ENCODE data around the gene CD1B.
"Not testable (repeated sequence)": the region's sequence is repeated elsewhere in the genome, so short reads cannot be mapped to it uniquely, and the experiment has no call there.

CD1B gene

DNA sequence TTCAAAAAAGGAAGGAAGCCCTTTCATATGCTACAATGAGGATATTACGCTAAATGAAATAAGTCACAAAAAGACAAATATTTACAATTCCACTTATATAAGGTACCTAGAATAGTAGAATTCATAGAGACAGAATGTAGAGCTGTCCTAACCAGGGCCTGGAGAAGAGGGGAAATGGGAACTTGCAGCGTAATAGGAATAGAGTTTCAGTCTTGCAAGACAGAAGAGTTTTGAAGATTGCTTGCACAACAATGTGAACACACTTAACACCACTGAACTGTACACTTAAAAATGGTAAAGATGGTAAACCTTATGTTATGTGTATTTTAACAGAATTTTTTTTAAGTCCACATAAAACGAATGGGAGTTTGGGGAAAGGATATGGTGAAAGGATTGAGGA is 2.9 kb downstream of the CD1B start:
- DNase-seq (ENCODE audit: low spot score) = no peak

DNA sequence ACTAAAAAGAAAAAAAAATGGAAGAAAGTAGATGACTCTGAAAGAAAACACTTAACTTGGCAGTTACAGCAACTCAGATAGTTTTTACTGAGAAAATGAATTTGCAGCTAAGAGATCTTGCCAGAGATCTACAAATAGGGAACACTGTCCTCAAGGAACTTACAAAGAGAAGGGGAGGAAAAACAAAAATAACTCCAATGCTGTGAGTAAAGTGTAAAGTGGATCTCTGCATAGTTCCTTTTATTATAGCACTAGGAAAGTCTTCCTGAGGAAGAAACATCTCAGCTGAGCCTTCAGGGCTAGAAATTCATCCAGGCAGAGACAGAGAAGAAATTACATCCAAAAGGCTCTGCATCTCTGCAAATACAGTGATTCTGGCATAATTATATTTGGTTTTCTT is 3.9 kb downstream of the CD1B start:
- no peak for DNase-seq (ENCODE audit: low spot score)

DNA sequence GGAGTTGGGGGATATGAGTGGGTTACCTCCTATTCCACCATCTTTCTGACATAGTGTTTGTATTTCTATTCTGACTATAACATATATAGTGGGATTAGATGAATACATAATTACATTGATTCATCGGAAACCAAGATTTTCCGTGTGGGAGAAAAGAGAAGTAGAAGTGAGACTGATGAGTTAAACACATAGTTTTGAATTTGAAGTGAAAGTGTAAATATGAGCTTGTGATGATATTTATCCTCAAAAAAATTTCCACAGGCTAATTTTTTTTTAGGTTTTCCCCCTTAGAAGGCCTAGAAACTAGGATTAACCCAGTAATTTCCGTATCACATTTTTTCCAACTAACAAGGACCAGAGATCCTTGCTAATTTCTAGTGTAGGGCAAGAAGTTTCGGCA is 6.9 kb downstream of the CD1B start:
- DNase-seq (ENCODE audit: low spot score) = no peak

DNA sequence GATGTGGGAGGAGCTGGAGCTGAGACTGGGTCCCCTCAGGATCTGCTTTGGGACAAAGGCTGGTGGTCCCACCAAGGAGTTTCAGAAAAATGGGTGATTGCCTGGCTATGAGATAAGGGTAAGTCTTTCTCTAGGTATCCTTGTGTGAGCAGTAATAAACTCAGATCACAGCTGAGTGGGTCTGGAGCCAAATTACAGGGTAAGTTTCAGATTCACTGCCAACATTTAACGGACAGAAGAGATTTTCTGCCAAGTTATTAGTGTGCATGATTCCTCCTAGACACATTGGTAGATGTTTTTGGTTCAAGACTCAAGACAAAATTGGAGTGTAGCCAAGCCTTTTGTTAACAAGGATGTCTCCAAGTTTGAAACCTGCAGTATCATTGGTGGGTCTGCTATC is 7.5 kb downstream of the CD1B start:
- no peak for DNase-seq (ENCODE audit: low spot score)

DNA sequence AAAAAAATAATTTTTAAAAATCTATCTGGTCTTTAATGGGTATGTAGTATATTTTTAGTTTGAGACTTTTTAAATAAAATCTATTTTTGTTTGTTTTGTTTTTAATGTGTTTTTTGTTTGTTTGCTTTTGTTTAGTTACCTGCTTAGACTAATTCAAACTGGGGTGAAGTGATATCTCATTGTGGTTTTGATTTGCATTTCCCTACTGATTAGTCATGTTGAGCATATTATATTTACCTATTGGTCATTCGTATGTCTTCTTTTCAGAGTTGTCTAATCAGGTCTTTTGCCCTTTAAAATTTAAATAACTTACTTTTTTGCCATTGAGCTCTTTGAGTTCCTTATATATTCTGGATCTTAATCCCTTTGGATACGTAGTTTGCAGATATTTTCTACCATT is 20.3 kb downstream of the CD1B start:
- DNase-seq (ENCODE audit: low spot score) = no peak

DNA sequence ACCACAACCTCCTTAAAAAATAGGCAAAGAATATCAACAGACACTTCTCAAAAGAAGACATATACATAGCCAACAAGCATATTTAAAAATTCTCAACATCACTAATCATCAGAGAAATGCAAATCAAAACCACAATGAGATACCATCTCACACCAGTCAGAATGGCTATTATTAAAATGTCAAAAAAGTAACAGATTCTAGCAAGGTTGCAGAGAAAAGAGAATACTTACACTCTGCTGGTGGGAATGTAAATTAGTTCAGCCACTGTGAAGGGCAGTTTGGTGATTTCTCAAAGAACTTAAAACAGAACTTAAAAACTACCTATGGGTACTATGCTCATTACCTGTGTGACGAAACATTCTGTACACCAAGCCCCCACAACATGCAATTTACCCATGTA is 20.7 kb downstream of the CD1B start:
- no peak for DNase-seq (ENCODE audit: low spot score)

DNA sequence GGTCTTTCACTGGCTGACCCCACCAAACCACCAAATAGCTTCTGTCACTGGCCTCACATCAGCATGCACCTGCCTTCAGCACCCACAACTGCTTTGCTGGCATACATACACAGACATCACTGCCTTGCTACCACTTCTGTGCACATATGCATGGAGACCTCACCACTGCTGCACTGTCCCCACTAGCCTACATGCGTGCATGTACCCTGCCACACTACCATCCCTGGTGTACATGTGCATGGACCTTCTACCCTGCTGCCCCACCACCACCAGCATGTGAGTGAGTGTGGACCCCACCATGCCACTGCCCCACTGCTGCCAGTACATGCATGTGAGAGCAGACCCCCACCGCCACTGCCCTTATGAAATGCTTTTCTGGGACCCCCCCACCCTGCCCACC is 35.5 kb downstream of the CD1B start:
- no peak for DNase-seq (ENCODE audit: low spot score)

DNA sequence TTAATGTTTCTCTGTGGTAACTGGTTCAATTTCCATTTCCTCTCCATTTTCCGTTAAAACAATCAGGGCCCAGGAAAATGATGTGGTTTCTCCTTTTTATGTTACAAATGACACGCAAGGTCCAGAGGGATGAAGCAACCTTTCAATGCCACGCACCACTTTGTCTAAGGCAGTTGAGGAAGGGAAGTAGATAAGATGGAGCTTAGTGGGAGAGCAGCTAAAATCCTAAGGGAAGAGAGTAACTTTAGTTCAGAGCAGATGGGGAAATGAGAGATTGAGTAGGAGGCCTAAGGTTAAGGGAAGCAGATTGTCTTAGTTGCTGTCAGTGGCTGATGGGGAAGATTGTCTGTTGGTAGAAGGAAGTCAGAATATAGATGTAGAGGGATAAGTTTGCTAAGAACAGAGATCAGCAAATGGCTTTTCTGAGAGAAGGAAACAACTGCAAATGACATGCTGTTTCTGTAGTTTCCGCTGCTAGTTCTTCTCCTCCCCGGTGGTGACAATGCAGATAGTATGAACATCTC is 40.9 kb downstream of the CD1B start:
- no peak for DNase-seq (ENCODE audit: low spot score)

DNA sequence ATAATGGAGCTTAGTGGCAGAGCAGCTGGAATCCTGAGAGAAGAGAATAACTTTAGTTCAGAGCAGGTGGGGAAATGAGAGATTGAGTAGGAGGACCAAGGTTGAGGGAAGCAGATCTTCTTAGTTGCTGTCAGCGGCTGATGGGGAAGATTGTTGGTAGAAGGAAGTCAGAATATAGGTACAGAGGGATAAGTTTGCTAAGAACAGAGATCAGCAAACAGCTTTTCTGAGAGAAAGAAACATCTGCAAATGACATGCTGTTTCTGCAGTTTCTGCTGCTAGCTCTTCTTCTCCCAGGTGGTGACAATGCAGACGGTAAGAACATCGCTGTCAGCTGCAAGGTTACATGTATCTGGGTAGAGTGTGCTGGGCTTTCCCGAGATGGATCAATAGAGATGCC is 41.5 kb downstream of the CD1B start, which contains the start of gene CD1C:
TSS of gene CD1C (plus strand) at position 113 of the 400 bp plus-strand sequence. CDS start at position 255, 142 bp downstream.
- DNase-seq (ENCODE audit: low spot score) = no peak

DNA sequence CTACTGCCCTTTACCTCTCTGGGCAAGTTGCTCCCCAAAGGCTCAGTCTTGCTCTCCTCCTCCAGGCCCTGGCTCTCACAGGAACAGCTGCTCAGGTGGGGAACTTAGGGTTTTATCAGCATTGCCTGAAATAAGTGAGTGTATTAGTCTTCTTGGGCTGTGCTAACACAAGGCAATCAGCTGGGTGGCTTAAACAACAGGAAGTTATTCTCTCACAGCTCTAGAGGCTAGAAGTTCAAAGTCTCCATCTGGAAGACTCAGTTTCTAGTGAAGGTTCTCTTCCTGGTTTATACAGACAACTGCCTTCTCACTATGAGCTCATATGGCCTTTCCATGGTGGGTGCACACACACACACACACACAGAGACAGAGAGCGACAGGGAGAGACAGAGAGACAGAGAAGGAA is 44.4 kb downstream of the CD1B start:
- no peak for DNase-seq (ENCODE audit: low spot score)

DNA sequence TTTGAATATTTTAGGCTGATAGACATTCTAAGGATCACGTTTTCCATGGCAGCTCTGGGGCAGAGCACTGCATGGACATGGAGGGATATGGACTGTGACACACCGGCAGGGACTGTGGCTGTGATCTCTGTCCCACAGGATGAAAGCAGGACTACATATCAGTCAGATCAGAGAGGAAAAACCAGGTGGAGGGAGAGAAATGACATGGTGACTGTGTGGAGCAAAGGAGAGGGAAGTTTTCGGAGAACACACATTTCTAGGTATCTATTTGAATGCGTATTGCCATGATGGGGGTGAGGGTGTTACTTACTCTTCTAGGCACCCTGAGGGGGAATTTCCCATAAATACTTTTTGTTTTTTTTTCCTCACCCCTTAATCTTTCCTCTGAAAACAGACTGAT is 44.8 kb downstream of the CD1B start:
- no peak for DNase-seq (ENCODE audit: low spot score)

DNA sequence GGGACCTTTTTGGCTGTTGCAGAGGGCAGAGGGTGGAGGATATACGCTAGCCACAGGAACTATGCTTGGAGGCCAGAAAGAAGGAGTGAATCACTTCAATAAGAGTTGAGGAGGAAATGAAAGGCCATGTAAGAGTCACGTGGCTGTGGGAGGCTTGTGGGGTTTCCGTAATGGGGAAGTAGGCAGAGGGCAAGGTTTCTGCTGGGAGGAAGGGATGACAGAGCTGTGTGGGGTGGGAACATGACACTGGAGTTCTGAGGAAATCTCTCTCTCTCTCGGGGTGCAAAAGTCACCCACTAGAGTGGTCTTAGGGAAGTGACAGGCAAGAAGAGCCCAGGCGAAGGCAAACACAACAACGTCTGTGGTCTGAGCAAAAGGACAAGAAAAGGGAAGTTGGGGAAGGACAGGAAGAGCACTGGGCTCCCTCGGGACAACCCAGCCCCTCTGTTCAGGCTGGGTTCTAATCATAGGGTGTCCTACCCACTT is 45.5 kb downstream of the CD1B start:
- no peak for DNase-seq (ENCODE audit: low spot score)

DNA sequence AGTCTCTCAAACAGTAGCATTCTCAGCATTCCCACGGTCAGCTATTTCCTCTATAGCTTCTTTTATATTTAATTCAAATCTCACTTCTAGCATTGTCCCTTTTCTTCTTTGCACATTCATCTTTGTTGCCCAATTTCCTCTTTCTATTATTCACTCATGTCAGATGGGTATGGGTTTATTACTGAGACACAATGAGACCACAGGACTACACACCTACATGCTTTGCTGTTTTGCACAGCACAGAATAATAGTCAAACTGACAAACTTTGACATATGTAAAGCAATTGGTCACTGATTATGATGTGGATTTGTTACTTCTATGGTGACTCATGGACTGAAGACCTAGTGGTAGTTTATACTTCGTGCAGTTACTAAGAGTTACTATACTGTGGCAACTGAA is 47.4 kb downstream of the CD1B start:
- no peak for DNase-seq (ENCODE audit: low spot score)

DNA sequence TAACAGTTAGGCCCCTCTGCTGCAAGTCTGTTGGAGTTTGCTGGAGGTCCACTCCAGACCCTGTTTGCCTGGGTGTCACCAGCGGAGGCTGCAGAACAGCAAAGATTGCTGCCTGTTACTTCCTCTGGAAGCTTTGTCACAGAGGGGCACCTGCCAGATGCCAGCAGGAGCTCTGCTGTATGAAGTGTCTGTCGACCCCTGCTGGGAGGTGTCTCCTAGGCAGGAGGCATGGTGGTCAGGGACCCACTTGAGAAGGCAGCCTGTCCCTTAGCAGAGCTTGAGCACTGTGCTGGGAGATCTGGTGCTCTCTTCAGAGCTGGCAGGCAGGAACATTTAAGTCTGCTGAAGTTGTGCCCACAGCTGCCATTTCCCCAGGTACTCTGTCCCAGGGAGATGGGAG is 48.9 kb downstream of the CD1B start:
- DNase-seq (ENCODE audit: low spot score) = not testable (repeated sequence)
